H9 (cell line): ENCODE data around the gene CLEC2L. TPM values are rescaled to one million over a fixed set of nuclear protein-coding genes. Genes with fewer than 3 reads are reported as not detected.

Experiments used
- DNase-seq: peaks from one replicate; pipeline ENCODE4 v3.0.0-alpha.2; 2017
- H2AFZ ChIP-seq: one replicate; pipeline ENCODE4 v1.6.1; 2013; ENCODE audit warnings: mild to moderate bottlenecking, low read length, control low read depth, moderate library complexity
- H2AK5ac ChIP-seq: 2 replicates; pipeline ENCODE4 v1.6.1; 2013; ENCODE audit warnings: low read length, control low read depth, mixed read lengths; ENCODE audit not compliant: insufficient read length
- H2BK120ac ChIP-seq: one replicate; pipeline ENCODE4 v1.6.1; 2013; ENCODE audit warnings: low read depth, mild to moderate bottlenecking, low read length, control low read depth, inconsistent platforms; ENCODE audit not compliant: poor library complexity, severe bottlenecking
- H2BK12ac ChIP-seq: 2 replicates; pipeline ENCODE4 v1.6.1; 2013; ENCODE audit warnings: low read length, control low read depth, mixed read lengths, low read depth; ENCODE audit not compliant: insufficient read length
- H2BK15ac ChIP-seq: 2 replicates; pipeline ENCODE4 v1.6.1; 2013; ENCODE audit warnings: low read depth, low read length, control low read depth
- H2BK20ac ChIP-seq: one replicate; pipeline ENCODE4 v1.6.1; 2013; ENCODE audit warnings: low read depth, mild to moderate bottlenecking, low read length, control low read depth, inconsistent platforms; ENCODE audit not compliant: poor library complexity, severe bottlenecking
- H2BK5ac ChIP-seq: 2 replicates; pipeline ENCODE4 v1.6.1; 2013; ENCODE audit warnings: low read length, control low read depth, mixed read lengths; ENCODE audit not compliant: insufficient read length
- H3K14ac ChIP-seq: 2 replicates; pipeline ENCODE4 v1.6.1; 2013; ENCODE audit warnings: low read length, control low read depth; ENCODE audit not compliant: insufficient read depth
- H3K18ac ChIP-seq: 2 replicates; pipeline ENCODE4 v1.6.1; 2013; ENCODE audit warnings: low read depth, mild to moderate bottlenecking, mixed read lengths, low read length, control low read depth; ENCODE audit not compliant: insufficient read length
- H3K23ac ChIP-seq: 2 replicates; pipeline ENCODE4 v1.6.1; 2013; ENCODE audit warnings: low read length, control low read depth, mixed read lengths, low read depth; ENCODE audit not compliant: insufficient read length
- H3K23me2 ChIP-seq: 2 replicates; pipeline ENCODE4 v1.6.1; 2013; ENCODE audit warnings: low read depth, mild to moderate bottlenecking, mixed read lengths, low read length, control low read depth; ENCODE audit not compliant: insufficient read length, poor library complexity, severe bottlenecking
- H3K27ac ChIP-seq: 2 replicates; pipeline ENCODE4 v1.5.1; 2013; ENCODE audit warnings: low read length, control low read depth, mixed read lengths, low read depth; ENCODE audit not compliant: insufficient read length
- H3K27me3 ChIP-seq: 2 replicates; pipeline ENCODE4 v1.6.1; 2013; ENCODE audit warnings: low read length, control low read depth, inconsistent platforms; ENCODE audit not compliant: insufficient read depth
- H3K4ac ChIP-seq: 2 replicates; pipeline ENCODE4 v1.6.1; 2013; ENCODE audit warnings: low read depth, mild to moderate bottlenecking, control low read depth, inconsistent platforms, low read length, moderate library complexity
- H3K4me1 ChIP-seq: 2 replicates; pipeline ENCODE4 v1.6.1; 2013; ENCODE audit warnings: low read length, control low read depth, inconsistent platforms; ENCODE audit not compliant: insufficient read depth
- H3K4me2 ChIP-seq: 2 replicates; pipeline ENCODE4 v1.6.1; 2013; ENCODE audit warnings: low read length, control low read depth, mixed read lengths; ENCODE audit not compliant: insufficient read length, insufficient read depth
- H3K56ac ChIP-seq: 2 replicates; pipeline ENCODE4 v1.6.1; 2013; ENCODE audit warnings: low read depth, mild to moderate bottlenecking, mixed read lengths, low read length, control low read depth; ENCODE audit not compliant: insufficient read length
- H3K79me1 ChIP-seq: 2 replicates; pipeline ENCODE4 v1.6.1; 2013; ENCODE audit warnings: low read depth, mild to moderate bottlenecking, moderate library complexity, low read length, control low read depth, inconsistent platforms; ENCODE audit not compliant: insufficient read depth, poor library complexity, severe bottlenecking
- H3K79me2 ChIP-seq: 2 replicates; pipeline ENCODE4 v1.6.1; 2013; ENCODE audit warnings: low read length, control low read depth, inconsistent platforms; ENCODE audit not compliant: insufficient read depth
- H3K9ac ChIP-seq: 2 replicates; pipeline ENCODE4 v1.6.1; 2013; ENCODE audit warnings: low read length, control low read depth, mixed read lengths; ENCODE audit not compliant: insufficient read length; ENCODE audit errors: extremely low read depth
- H3K9me3 ChIP-seq: one replicate; pipeline ENCODE4 v1.6.1; 2013; ENCODE audit warnings: low read depth, low read length, inconsistent platforms; ENCODE audit not compliant: control insufficient read depth
- H3T11ph ChIP-seq: one replicate; pipeline ENCODE4 v1.6.1; 2013; ENCODE audit warnings: mild to moderate bottlenecking, low read length, control low read depth, inconsistent platforms
- H4K20me1 ChIP-seq: one replicate; pipeline ENCODE4 v1.6.1; 2013; ENCODE audit not compliant: control insufficient read depth, insufficient read length, insufficient read depth
- H4K5ac ChIP-seq: 2 replicates; pipeline ENCODE4 v1.6.1; 2013; ENCODE audit warnings: low read depth, mild to moderate bottlenecking, mixed read lengths, low read length, control low read depth; ENCODE audit not compliant: insufficient read length
- H4K8ac ChIP-seq: replicated peaks from 2 replicates; pipeline ENCODE4 v1.6.1; 2013; ENCODE audit warnings: low read length, control low read depth, mixed read lengths, low read depth; ENCODE audit not compliant: insufficient read length
- H4K91ac ChIP-seq: 2 replicates; pipeline ENCODE4 v1.6.1; 2013; ENCODE audit warnings: low read depth, mild to moderate bottlenecking, moderate library complexity, mixed read lengths, low read length, control low read depth; ENCODE audit not compliant: insufficient read length
- H3K27ac Mint-ChIP-seq, 3 experiments: 2 replicates in 2 of 3; 3 replicates in 1 of 3; pipeline ENCODE4 v1.8.0; 2020 to 2021; ENCODE audit warnings: mixed read lengths in 3 of 3, mild to moderate bottlenecking in 1 of 3, moderate library complexity in 1 of 3
- H3K27me3 Mint-ChIP-seq: 2 replicates; pipeline ENCODE4 v1.8.0; 2021; ENCODE audit warnings: low read depth, mild to moderate bottlenecking, moderate library complexity, mixed read lengths
- H3K36me3 Mint-ChIP-seq, 3 experiments: 2 replicates in 2 of 3; 3 replicates in 1 of 3; pipeline ENCODE4 v1.8.0; 2020 to 2021; ENCODE audit warnings: low read depth in 3 of 3, mixed read lengths in 3 of 3; ENCODE audit not compliant: insufficient read depth in 1 of 3
- H3K4me1 Mint-ChIP-seq, 2 experiments: 2 replicates each; pipeline ENCODE4 v1.8.0; 2020; ENCODE audit warnings: mixed read lengths in 2 of 2
- H3K4me3 Mint-ChIP-seq, 2 experiments: 2 replicates in 1 of 2; 3 replicates in 1 of 2; pipeline ENCODE4 v1.8.0; 2020 to 2021; ENCODE audit warnings: mild to moderate bottlenecking in 2 of 2, mixed read lengths in 2 of 2, moderate library complexity in 1 of 2
- H3K9me3 Mint-ChIP-seq, 2 experiments: 2 replicates in 1 of 2; 3 replicates in 1 of 2; pipeline ENCODE4 v1.8.0; 2020; ENCODE audit warnings: mild to moderate bottlenecking in 2 of 2, mixed read lengths in 2 of 2, moderate library complexity in 1 of 2
- WGBS: extraction: QIAGEN DNeasy Blood & Tissue Kit; methylation state at CpG from one replicate; pipeline ENCODE4 v1.1.7; 2013; ENCODE audit warnings: missing lambda C conversion rate, low lambda C conversion rate, mixed read lengths; ENCODE audit not compliant: insufficient read length; ENCODE audit errors: extremely low coverage; 5-methylcytosine and 5-hydroxymethylcytosine counted together
- total RNA-seq: library from RNA; stranded (reverse); gene quantifications from 2 replicates; pipeline ENCODE4 v1.2.1, GENCODE V29; 2021
- TF ChIP-seq, protein P1 (sequence below): fragments of 200-600 bp; sonication (generic); conservative IDR thresholded peaks from 3 replicates; pipeline ENCODE4 v1.8.0; 2021; ENCODE audit warnings: antibody characterized with exemption, mild to moderate bottlenecking

CLEC2L gene
- total RNA-seq, 1 experiment from 2014 or later = 0.74 TPM

DNA sequence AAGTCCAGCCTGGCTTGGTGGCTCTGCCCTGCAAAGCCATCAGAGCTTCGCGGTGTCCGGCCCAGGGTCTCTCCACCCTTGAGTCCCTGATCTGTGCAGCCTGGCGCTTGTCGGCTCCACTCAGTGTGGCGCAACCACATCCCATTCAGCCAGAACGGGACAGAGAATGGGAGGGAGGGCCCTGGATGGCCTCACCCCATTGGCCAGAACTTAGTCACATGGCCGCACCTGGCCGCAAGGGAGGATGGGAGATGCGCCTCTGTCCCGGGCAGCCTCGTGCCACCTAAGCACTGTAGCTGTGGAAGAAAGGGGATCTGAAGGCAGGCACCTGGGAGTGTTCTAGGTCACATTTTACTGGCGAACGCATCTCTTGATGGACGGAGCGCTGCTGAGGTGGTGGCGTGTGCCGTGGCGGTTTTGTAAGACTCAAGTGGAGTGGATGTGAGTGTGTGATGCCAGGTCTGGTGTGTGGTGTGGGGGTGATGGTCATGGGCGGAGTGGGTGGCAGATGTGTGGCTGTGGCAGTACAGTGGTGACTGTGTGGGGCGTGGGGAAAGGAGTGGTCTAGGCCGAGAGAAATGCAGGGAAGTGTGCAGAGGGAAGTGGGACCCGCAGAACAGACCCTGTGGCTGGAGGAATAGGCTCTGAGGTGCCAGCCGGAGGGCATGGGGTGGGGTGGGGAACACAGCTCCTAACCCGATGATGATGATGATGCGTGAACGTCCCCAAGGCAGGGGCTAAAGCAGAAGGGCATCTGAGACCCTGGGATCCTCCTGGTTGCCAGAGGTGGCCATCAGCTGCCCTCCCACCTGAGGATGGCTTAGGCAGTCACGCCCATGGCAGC is 19.0 kb downstream of the CLEC2L start:
- Histone ChIP-seq H3K79me1 (no peaks in the 10 kb centered on the region), H3K56ac (no peak overlapping the region), H3K4me1 (peaks cover 4% of the 10 kb centered on the region; the same call in 1 of the 2 replicates), H2BK20ac (no peak overlapping the region), H3K9me3 (no peaks in the 10 kb centered on the region), H3K23ac (no peak overlapping the region), H2BK15ac (no peak overlapping the region), H3K14ac (no peak overlapping the region), H2AFZ (no peak overlapping the region), H3K4ac (no peak overlapping the region), H3K18ac (no peak overlapping the region), H4K5ac (no peak overlapping the region), H3K27me3 (no peaks in the 10 kb centered on the region), H2AK5ac (no peak overlapping the region), H4K8ac (no peak overlapping the region), H3K4me2 (no peak overlapping the region), H3K9ac (no peak overlapping the region), H3K27ac (no peak overlapping the region), H2BK5ac (no peak overlapping the region), H3K79me2 (no peaks in the 10 kb centered on the region), H2BK120ac (no peak overlapping the region), H4K91ac (no peak overlapping the region), H3T11ph (no peak overlapping the region), H4K20me1 (no peaks in the 10 kb centered on the region), H2BK12ac (no peak overlapping the region), H3K23me2 (no peaks in the 10 kb centered on the region)
- Mint-ChIP-seq H3K27me3 (peaks cover 12% of the 10 kb centered on the region), H3K27ac (peak overlapping the region in 2 of 3 experiments; percentile 44 to 60; a peak in 2 of 7 replicates), H3K4me1 (peaks cover 22 to 30% of the 10 kb centered on the region in 2 experiments), H3K4me3 (no peak overlapping the region), H3K9me3 (no peaks in the 10 kb centered on the region), H3K36me3 (no peaks in the 10 kb centered on the region; a peak in 1 of 7 replicates)
- WGBS = no CpG with 5 or more reads among the region's 28 CpGs
- TF ChIP-seq, protein P1, sequence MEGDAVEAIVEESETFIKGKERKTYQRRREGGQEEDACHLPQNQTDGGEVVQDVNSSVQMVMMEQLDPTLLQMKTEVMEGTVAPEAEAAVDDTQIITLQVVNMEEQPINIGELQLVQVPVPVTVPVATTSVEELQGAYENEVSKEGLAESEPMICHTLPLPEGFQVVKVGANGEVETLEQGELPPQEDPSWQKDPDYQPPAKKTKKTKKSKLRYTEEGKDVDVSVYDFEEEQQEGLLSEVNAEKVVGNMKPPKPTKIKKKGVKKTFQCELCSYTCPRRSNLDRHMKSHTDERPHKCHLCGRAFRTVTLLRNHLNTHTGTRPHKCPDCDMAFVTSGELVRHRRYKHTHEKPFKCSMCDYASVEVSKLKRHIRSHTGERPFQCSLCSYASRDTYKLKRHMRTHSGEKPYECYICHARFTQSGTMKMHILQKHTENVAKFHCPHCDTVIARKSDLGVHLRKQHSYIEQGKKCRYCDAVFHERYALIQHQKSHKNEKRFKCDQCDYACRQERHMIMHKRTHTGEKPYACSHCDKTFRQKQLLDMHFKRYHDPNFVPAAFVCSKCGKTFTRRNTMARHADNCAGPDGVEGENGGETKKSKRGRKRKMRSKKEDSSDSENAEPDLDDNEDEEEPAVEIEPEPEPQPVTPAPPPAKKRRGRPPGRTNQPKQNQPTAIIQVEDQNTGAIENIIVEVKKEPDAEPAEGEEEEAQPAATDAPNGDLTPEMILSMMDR = no peak
- no peak for DNase-seq
